HCT116 (cell line): ENCODE results near the gene ISM1. TPM values are rescaled to one million over a fixed set of nuclear protein-coding genes. Genes with fewer than 3 reads are reported as not detected.

Source experiments
- ATAC-seq: fragments of 200-7000 bp; cut with Tn5 transposase; 2 replicates; pipeline ENCODE4 v1.9.1; 2020; ENCODE audit warnings: mild to moderate bottlenecking, moderate library complexity
- BruUV-seq: library from RNA; stranded (reverse); fragments of 400-500 nt; replicated peaks from 2 replicates; lab custom pipeline; 2021; lab: Mats Ljungman, UMichigan
- CTCF ChIA-PET: fragments of 300-600 bp; sonication (Branson Sonifier 250); formaldehyde crosslinking; loops from one replicate; lab custom pipeline; 2021; ENCODE audit warnings: antibody characterized with exemption; lab: Charles Lee
- POLR2A ChIA-PET: fragments of 300-600, 350-600 bp; sonication (Branson Sonifier 250); formaldehyde crosslinking; loops from one replicate; lab custom pipeline; 2021; ENCODE audit warnings: antibody characterized with exemption; lab: Charles Lee
- RAD21 ChIA-PET, 2 experiments: fragments of 300-600 bp; sonication (Branson Sonifier 250); formaldehyde crosslinking; loops; one replicate each; lab custom pipeline; 2023; ENCODE audit warnings: low total read pairs in 2 of 2; ENCODE audit not compliant: uncharacterized antibody in 2 of 2, unreplicated experiment in 2 of 2, low non-redundant PET in 1 of 2; lab: Charles Lee
- DNase-seq: peaks from one replicate; pipeline ENCODE4 v3.0.0-alpha.2; 2010; ENCODE audit warnings: low read depth, low spot score
- H2AFZ ChIP-seq: fragments of 200-600 bp; shearing (Covaris generic), sonication (generic); 2 replicates; pipeline ENCODE4 v1.6.1; 2017; ENCODE audit warnings: low read depth, mixed run types, mixed read lengths, antibody characterized with exemption, low read length; ENCODE audit not compliant: poor library complexity, severe bottlenecking
- H3K27ac ChIP-seq: 2 replicates; pipeline ENCODE4 v1.5.1; 2012; ENCODE audit warnings: low read depth, low read length
- H3K27me3 ChIP-seq: fragments of 200-600 bp; sonication (generic); 2 replicates; pipeline ENCODE4 v1.6.1; 2016; ENCODE audit warnings: mixed run types, low read length, mixed read lengths; ENCODE audit not compliant: insufficient read depth
- H3K36me3 ChIP-seq, 2 experiments: fragments of 200-500 bp in 1 of 2; fragments of 200-600 bp in 1 of 2; sonication (Bioruptor generic) in 1 of 2; sonication (generic) in 1 of 2; 2 replicates each; pipeline versions ENCODE4 v1.5.1 to v1.6.1; 2014 to 2016; ENCODE audit warnings: low read length in 2 of 2, inconsistent platforms in 1 of 2, mixed read lengths in 1 of 2, mixed run types in 1 of 2; ENCODE audit not compliant: insufficient read depth in 2 of 2, control insufficient read depth in 1 of 2
- H3K4me1 ChIP-seq, 2 experiments: fragments of 200-600 bp in 1 of 2; sonication (generic) in 1 of 2; 2 replicates each; pipeline versions ENCODE4 v1.5.1 to v1.6.1; 2012 to 2017; ENCODE audit warnings: low read length in 2 of 2, inconsistent platforms in 1 of 2, mild to moderate bottlenecking in 1 of 2, mixed read lengths in 1 of 2, mixed run types in 1 of 2, moderate library complexity in 1 of 2; ENCODE audit not compliant: insufficient read depth in 2 of 2, control insufficient read depth in 1 of 2
- H3K4me2 ChIP-seq: fragments of 200-600 bp; sonication (generic); 2 replicates; pipeline ENCODE4 v1.6.1; 2017; ENCODE audit warnings: mixed run types, low read length, mixed read lengths
- H3K4me3 ChIP-seq, 2 experiments: fragments of 200-600 bp in 1 of 2; sonication (generic) in 1 of 2; replicated peaks in 1 of 2; 2 replicates each; pipeline ENCODE4 v1.5.1; 2011 to 2016; ENCODE audit warnings: low read length in 2 of 2, control low read depth in 1 of 2, low read depth in 1 of 2, mild to moderate bottlenecking in 1 of 2, mixed read lengths in 1 of 2, mixed run types in 1 of 2
- H3K79me2 ChIP-seq: fragments of 200-600 bp; sonication (generic); 2 replicates; pipeline ENCODE4 v1.6.1; 2017; ENCODE audit warnings: mild to moderate bottlenecking, mixed run types, low read length, moderate library complexity, mixed read lengths; ENCODE audit not compliant: insufficient read depth
- H3K9ac ChIP-seq: fragments of 200-600 bp; sonication (generic); 2 replicates; pipeline ENCODE4 v1.6.1; 2016; ENCODE audit warnings: low read length, mixed read lengths
- H3K9me2 ChIP-seq: fragments of 200-600 bp; sonication (generic), shearing (Covaris generic); 2 replicates; pipeline ENCODE4 v1.6.1; 2017; ENCODE audit warnings: mixed run types, mild to moderate bottlenecking, moderate library complexity; ENCODE audit not compliant: insufficient read depth
- H3K9me3 ChIP-seq, 2 experiments: fragments of 200-500 bp in 1 of 2; fragments of 200-600 bp in 1 of 2; sonication (Bioruptor generic) in 1 of 2; sonication (generic) in 1 of 2; 2 replicates each; pipeline ENCODE4 v1.6.1; 2014 to 2017; ENCODE audit warnings: low read length in 2 of 2, mixed read lengths in 2 of 2, inconsistent platforms in 1 of 2, low read depth in 1 of 2, mild to moderate bottlenecking in 1 of 2, mixed run types in 1 of 2, moderate library complexity in 1 of 2; ENCODE audit not compliant: control insufficient read depth in 1 of 2, insufficient read depth in 1 of 2
- H4K20me1 ChIP-seq: fragments of 200-600 bp; sonication (generic), shearing (Covaris generic); 2 replicates; pipeline ENCODE4 v1.6.1; 2017; ENCODE audit warnings: mixed run types, mild to moderate bottlenecking, moderate library complexity; ENCODE audit not compliant: insufficient read depth
- ATF3 ChIP-seq: IDR thresholded peaks from 2 replicates; pipeline ENCODE4 v1.6.1; 2012
- CBX3 ChIP-seq: IDR thresholded peaks from 2 replicates; pipeline ENCODE4 v1.6.1; 2012; ENCODE audit warnings: low read depth
- CEBPB ChIP-seq: IDR thresholded peaks from 2 replicates; pipeline ENCODE4 v1.6.1; 2012; ENCODE audit warnings: low read depth
- ELF1 ChIP-seq: IDR thresholded peaks from 2 replicates; pipeline ENCODE4 v1.6.1; 2012; ENCODE audit warnings: low read depth, borderline replicate concordance
- EZH2 ChIP-seq: fragments of 200-600 bp; sonication (generic); IDR thresholded peaks from 2 replicates; pipeline ENCODE4 v1.6.1; 2017; ENCODE audit warnings: antibody characterized with exemption, mixed run types
- EZH2phosphoT487 ChIP-seq: fragments of 200-600 bp; IDR thresholded peaks from 2 replicates; pipeline ENCODE4 v1.6.1; 2018; ENCODE audit warnings: antibody characterized with exemption, borderline replicate concordance
- FOSL1 ChIP-seq: IDR thresholded peaks from 2 replicates; pipeline ENCODE4 v1.6.1; 2012; ENCODE audit warnings: low read depth
- JUND ChIP-seq: IDR thresholded peaks from 2 replicates; pipeline ENCODE4 v1.6.1; 2012
- POLR2A ChIP-seq: IDR thresholded peaks from 2 replicates; pipeline ENCODE4 v1.7.0; 2011; ENCODE audit warnings: borderline replicate concordance; ENCODE audit not compliant: insufficient read depth, insufficient read length; ENCODE audit errors: extremely low read depth
- POLR2AphosphoS5 ChIP-seq: IDR thresholded peaks from 2 replicates; pipeline ENCODE4 v1.6.1; 2011; ENCODE audit warnings: mild to moderate bottlenecking, low read depth, low read length, moderate library complexity
- REST ChIP-seq: IDR thresholded peaks from 2 replicates; pipeline ENCODE4 v1.6.1; 2012; ENCODE audit warnings: low read depth
- SP1 ChIP-seq: IDR thresholded peaks from 2 replicates; pipeline ENCODE4 v1.6.1; 2012; ENCODE audit warnings: low read depth
- TCF7L2 ChIP-seq: IDR thresholded peaks from 2 replicates; pipeline ENCODE4 v1.7.0; 2011; ENCODE audit warnings: borderline replicate concordance, inconsistent platforms; ENCODE audit not compliant: insufficient read depth, insufficient read length; ENCODE audit errors: extremely low read depth
- YY1 ChIP-seq: IDR thresholded peaks from 2 replicates; pipeline ENCODE4 v1.6.1; 2011; ENCODE audit warnings: low read length, low read depth, moderate library complexity, mild to moderate bottlenecking; ENCODE audit not compliant: insufficient replicate concordance; ENCODE audit errors: extremely low read depth
- intact Hi-C: fragments of 100-400 bp; cut with micrococcal nuclease; formaldehyde crosslinking; loops from 2 replicates; pipeline ENCODE4 v1.10.0; 2022
- total RNA-seq: library from RNA; stranded (reverse); gene quantifications from one replicate; pipeline ENCODE4 v1.2.1, GENCODE V29; 2021; ENCODE audit not compliant: unreplicated experiment
- TF ChIP-seq, protein P1 (sequence below): IDR thresholded peaks from 2 replicates; pipeline ENCODE4 v1.6.1; 2012
- TF ChIP-seq, protein P2 (sequence below): IDR thresholded peaks from 2 replicates; pipeline ENCODE4 v1.6.1; 2011; ENCODE audit warnings: mild to moderate bottlenecking, low read length, moderate library complexity; ENCODE audit not compliant: insufficient replicate concordance; ENCODE audit errors: extremely low read depth
- TF ChIP-seq, protein P3 (sequence below), 3 experiments: fragments of 200-600 bp in 1 of 3; sonication (generic) in 1 of 3; IDR thresholded peaks in 2 of 3; conservative IDR thresholded peaks in 1 of 3; 2 replicates each; pipeline ENCODE4 v1.5.1; 2012 to 2017; ENCODE audit warnings: low read depth in 2 of 3, low read length in 2 of 3, antibody characterized with exemption in 1 of 3, borderline replicate concordance in 1 of 3, control low read depth in 1 of 3, mild to moderate bottlenecking in 1 of 3, mixed read lengths in 1 of 3, mixed run types in 1 of 3, moderate library complexity in 1 of 3; ENCODE audit not compliant: insufficient read depth in 1 of 3

The ISM1 gene
- total RNA-seq, 1 experiment from 2014 or later, result 0.37 TPM

DNA sequence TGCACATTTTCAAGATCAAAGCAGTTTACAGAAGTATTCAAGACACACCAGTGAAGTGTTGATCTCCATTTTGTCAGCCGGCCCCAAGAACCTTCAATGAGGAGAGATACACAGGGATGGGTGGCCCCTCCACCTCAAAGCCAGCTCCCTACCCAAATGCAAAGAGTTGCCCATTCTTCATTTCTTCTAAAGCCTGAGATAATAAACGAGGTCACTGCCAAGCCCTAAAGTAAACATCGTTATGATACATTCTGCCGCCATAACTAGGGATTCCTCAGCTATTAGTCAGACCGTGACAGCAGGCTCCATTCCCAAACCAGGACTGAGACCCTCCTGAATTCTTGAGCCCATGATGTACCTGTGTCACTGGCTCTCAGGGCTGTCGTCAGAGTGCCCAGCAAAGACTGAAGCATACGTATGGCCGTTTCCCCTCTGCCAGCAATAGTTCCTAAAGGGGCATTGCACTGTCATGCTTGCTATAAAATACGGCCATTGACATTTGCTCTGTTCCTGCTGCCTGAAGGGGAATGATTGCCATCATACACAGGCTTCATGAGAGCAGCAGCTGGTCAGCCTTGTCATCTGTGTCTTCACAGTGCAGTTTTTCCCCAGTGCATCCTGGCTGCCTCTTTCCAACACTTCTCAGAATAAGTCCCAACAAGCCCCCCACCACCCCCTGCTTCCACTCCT, 41.7 kb downstream of the ISM1 start (continued):
- TF ChIP-seq REST (no peak), JUND (no peak), YY1 (no peak), ATF3 (no peak), EZH2 (no peak), TCF7L2 (no peak)
- TF ChIP-seq, protein P1, sequence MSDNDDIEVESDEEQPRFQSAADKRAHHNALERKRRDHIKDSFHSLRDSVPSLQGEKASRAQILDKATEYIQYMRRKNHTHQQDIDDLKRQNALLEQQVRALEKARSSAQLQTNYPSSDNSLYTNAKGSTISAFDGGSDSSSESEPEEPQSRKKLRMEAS, result no peak
- TF ChIP-seq, all 23 proteins: peak for 0

DNA sequence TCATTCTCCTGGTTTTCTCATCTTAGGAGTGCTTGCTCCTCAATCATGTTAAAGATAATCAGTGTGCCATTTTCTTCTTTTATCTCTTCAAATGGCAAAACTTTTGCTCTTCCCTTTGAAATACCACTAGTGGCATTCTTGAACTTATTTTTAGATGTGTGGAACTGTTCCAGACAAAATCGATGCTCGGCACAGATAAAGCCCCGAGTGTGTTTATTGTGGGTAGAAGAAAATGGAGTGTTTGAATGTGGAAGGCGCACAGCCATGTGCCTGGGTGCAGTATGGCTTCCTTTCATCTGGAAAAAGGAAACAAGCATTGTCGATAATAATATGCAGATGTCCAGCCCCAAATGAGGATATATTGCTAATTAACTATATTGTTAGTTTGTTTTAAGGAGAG, 42.4 kb downstream of the ISM1 start:
- Histone ChIP-seq H3K4me1 (peaks cover 6 to 9% of the 10 kb centered on the region in 2 experiments; a peak in 3 of 4 replicates), H3K9ac (no peak overlapping the region), H3K9me3 (no peaks in the 10 kb centered on the region), H3K79me2 (no peaks in the 10 kb centered on the region), H3K9me2 (no peaks in the 10 kb centered on the region), H4K20me1 (no peaks in the 10 kb centered on the region), H3K4me2 (no peak overlapping the region), H2AFZ (no peak overlapping the region), H3K27me3 (no peaks in the 10 kb centered on the region), H3K27ac (no peak overlapping the region), H3K36me3 (no peaks in the 10 kb centered on the region), H3K4me3 (no peak overlapping the region)
- no peak for TF ChIP-seq ELF1
- TF ChIP-seq, protein P2, sequence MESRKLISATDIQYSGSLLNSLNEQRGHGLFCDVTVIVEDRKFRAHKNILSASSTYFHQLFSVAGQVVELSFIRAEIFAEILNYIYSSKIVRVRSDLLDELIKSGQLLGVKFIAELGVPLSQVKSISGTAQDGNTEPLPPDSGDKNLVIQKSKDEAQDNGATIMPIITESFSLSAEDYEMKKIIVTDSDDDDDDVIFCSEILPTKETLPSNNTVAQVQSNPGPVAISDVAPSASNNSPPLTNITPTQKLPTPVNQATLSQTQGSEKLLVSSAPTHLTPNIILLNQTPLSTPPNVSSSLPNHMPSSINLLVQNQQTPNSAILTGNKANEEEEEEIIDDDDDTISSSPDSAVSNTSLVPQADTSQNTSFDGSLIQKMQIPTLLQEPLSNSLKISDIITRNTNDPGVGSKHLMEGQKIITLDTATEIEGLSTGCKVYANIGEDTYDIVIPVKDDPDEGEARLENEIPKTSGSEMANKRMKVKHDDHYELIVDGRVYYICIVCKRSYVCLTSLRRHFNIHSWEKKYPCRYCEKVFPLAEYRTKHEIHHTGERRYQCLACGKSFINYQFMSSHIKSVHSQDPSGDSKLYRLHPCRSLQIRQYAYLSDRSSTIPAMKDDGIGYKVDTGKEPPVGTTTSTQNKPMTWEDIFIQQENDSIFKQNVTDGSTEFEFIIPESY, result no peak
- no peak for TF ChIP-seq CEBPB
- TF ChIP-seq SP1, result no peak
- no peak for TF ChIP-seq CBX3
- no peak for TF ChIP-seq EZH2phosphoT487
- TF ChIP-seq, protein P3, sequence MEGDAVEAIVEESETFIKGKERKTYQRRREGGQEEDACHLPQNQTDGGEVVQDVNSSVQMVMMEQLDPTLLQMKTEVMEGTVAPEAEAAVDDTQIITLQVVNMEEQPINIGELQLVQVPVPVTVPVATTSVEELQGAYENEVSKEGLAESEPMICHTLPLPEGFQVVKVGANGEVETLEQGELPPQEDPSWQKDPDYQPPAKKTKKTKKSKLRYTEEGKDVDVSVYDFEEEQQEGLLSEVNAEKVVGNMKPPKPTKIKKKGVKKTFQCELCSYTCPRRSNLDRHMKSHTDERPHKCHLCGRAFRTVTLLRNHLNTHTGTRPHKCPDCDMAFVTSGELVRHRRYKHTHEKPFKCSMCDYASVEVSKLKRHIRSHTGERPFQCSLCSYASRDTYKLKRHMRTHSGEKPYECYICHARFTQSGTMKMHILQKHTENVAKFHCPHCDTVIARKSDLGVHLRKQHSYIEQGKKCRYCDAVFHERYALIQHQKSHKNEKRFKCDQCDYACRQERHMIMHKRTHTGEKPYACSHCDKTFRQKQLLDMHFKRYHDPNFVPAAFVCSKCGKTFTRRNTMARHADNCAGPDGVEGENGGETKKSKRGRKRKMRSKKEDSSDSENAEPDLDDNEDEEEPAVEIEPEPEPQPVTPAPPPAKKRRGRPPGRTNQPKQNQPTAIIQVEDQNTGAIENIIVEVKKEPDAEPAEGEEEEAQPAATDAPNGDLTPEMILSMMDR (IDR thresholded peaks at IDR 0.05 in 2 of 3, conservative IDR thresholded peaks at IDR 0.05 in 1 of 3; ENCODE audit: borderline replicate concordance in 1 of 3, insufficient read depth in 1 of 3, low read depth in 2 of 3, low read length in 2 of 3), result no peak
- no peak for TF ChIP-seq POLR2AphosphoS5
- TF ChIP-seq POLR2A, result no peak
- no peak for TF ChIP-seq FOSL1
- RAD21 ChIA-PET, result no interaction called here
- POLR2A ChIA-PET, result no interaction called here
- ATAC-seq, result no peak
- DNase-seq, result no peak
- intact Hi-C loops, result no loop called here
- BruUV-seq, result no TSS peak
- CTCF ChIA-PET, result interaction anchor here (1.9 kb wide), 1 partner anchor 39 kb away, joined by 4 read pairs; no protein-coding TSS in a partner anchor
